LNCaP clone FGC (cell line): ENCODE results near the gene HACD4.

Experiments used
- DNase-seq: peaks from one replicate; pipeline ENCODE4 v3.0.0-alpha.2; 2011; ENCODE audit warnings: low read depth
- H3K4me3 ChIP-seq: 2 replicates; pipeline ENCODE4 v1.5.1; 2011; ENCODE audit warnings: mild to moderate bottlenecking, low read depth, low read length, control low read depth
- TF ChIP-seq, protein P1 (sequence below): IDR thresholded peaks from 2 replicates; pipeline ENCODE4 v1.5.1; 2012; ENCODE audit warnings: mild to moderate bottlenecking; ENCODE audit not compliant: control insufficient read depth, insufficient read depth; ENCODE audit errors: extremely low read depth

The HACD4 gene

DNA sequence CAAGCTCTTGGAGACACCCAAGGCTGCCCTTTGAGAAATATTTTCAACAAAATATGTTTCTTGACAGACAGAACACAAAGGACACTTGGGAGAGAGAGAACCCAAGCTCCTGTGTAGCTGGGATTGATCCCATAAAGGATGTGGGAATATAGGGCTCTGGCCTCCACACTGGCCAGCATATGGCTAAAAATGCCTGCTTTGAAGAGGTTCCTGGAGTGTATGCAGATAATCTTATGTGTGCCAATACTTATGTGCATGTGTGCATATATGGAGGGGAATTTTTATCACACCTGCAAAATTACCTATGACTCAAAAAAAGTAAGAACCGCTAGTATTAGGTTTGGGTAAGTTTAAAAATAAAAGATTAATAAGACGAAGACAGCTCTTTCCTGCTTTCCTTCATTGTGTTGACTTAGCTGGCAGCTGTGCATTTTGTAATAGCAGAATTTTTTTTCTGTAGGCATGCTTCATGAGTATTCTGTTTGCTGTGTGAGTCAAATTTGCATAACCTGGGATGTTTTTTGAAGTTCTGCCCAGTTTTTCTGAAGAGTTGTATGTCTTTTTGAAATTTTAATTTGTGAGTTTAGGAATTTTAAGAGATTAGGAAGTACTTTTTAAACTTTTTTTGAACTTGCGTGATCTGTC lies 42.6 kb downstream of the HACD4 start:
- TF ChIP-seq, protein P1, sequence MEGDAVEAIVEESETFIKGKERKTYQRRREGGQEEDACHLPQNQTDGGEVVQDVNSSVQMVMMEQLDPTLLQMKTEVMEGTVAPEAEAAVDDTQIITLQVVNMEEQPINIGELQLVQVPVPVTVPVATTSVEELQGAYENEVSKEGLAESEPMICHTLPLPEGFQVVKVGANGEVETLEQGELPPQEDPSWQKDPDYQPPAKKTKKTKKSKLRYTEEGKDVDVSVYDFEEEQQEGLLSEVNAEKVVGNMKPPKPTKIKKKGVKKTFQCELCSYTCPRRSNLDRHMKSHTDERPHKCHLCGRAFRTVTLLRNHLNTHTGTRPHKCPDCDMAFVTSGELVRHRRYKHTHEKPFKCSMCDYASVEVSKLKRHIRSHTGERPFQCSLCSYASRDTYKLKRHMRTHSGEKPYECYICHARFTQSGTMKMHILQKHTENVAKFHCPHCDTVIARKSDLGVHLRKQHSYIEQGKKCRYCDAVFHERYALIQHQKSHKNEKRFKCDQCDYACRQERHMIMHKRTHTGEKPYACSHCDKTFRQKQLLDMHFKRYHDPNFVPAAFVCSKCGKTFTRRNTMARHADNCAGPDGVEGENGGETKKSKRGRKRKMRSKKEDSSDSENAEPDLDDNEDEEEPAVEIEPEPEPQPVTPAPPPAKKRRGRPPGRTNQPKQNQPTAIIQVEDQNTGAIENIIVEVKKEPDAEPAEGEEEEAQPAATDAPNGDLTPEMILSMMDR = no peak
- peak; percentile 54 for DNase-seq
- no peak overlapping the region for H3K4me3 ChIP-seq

GRCh38 chr9:20988061-20988460 lies 43.4 kb downstream of the HACD4 start:
- H3K4me3 ChIP-seq = no peak overlapping the region
- no peak for DNase-seq
- TF ChIP-seq, protein P1 = no peak

- DNase-seq = no peak
- H3K4me3 ChIP-seq = no peak overlapping the region
- TF ChIP-seq, protein P1 = no peak
These were observed 43.9 kb downstream of the HACD4 start for GRCh38 chr9:20987521-20987920.

DNA sequence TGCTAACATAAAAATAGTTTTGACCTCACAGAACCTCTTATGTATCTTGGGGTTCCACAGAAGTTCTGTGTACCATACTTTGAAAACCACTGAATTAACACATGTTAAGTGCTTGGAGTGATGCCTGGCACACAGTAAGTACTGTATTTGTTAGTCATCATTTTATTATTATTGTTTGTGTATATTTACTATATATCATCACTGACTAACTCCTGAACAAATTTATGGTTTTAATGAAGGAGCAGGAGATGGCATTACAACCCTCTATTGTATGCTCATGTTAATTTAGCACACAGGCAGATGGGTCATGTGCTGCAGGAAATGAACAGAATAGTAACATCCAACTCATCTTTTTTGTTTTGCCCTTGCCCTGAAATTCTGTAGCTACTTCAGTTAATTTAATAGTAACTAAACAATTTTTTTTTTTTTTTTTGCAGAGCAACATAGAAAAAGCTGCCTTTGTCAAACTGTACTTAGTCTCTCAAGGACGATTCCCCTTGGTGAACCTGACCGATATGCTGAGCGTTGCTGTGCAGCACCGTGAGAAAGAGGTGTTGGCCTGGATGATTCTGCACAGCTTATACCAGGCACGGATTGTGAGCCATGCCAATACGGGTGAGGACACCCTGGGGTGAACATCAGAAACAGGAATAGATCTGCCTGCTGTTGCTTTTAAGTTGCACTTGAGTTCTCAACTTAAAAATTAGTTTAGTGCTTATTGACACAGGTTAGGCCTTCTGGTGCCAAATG lies 45.4 kb downstream of the HACD4 start:
- TF ChIP-seq, protein P1 = no peak
- DNase-seq = no peak
- H3K4me3 ChIP-seq = no peak overlapping the region

DNA sequence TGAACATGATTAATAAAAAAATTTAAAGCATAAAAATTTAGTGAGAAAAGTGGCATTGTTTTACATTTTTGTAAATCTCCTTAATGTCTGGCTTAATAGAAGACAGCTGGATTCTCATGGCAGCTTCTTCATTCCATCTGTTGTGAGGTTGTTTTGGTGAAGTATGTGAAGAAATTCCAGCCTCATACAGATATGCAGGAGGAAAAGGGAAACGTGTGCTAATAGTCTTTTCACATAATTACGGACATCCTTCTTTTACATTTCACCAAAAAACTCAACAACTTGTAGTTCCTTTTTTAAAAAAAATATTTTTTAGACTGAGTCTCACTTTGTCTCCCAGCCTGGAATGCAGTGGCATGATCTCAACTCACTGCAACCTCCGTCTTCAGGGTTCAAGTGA lies 46.9 kb downstream of the HACD4 start:
- no peak for DNase-seq
- H3K4me3 ChIP-seq = no peak overlapping the region
- TF ChIP-seq, protein P1 = no peak

DNA sequence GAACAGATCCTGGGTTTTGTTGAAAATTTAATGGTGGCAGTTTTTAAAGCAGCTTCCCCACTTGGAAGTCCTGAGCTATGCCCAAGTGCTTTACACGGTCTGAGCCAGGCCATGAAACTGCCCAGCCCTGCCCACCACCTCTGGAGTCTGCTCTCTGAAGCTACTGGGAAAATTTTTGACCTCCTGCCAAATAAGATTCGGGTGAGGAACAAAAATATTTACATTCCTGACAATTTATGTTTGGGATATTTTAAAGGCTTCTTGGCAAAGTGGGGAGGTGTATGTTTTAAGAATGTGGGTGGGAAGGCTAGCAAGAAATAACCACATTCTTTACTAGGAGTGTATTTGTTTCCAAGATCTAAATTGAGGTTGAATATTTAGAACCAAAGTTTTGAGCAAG lies 50.0 kb downstream of the HACD4 start:
- no peak overlapping the region for H3K4me3 ChIP-seq
- DNase-seq = no peak
- TF ChIP-seq, protein P1 = no peak
